ENCODE data around the gene UPF1.

Gene UPF1

DNA sequence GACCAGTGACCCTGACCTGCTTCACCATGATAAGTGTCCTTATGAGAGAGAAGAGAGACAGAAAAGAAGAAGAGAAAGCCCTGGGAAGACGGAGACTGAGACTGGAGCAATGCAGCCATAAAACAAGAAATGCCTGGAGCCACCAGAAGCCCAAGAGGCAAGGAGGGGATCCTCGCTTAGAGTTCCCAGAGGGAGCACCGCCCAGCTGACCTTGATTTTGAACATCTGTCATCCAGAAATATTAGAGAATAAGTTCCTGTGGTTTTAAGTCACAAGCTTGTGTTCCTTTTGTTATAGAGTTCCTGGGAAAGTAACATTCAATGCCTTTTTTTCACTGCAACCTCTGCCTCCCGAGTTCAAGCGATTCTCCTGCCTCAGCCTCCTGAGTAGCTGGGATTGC is 44.0 kb downstream of the UPF1 start:
- no peak for DNase-seq (ENCODE audit: low read depth)

DNA sequence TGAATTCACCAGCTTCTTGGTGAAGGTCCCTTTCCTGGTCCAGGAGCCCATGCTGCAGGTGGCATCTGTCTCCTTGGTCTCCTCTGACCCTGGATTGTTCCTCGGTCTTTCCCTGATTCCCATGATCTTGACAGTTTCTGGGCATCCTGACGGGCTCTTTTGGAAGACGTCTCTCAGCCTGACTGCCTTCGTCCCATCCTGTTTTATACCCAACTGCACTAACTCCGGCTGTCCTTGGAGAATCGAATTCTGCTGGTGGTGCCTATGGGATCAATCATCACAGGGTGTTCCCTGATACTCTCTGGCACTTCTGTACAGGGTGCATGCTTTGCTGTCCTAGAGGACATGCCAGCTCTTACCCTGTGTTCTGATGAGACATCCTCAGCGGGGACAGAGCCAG is 45.1 kb downstream of the UPF1 start:
- DNase-seq (ENCODE audit: low read depth) = no peak

DNA sequence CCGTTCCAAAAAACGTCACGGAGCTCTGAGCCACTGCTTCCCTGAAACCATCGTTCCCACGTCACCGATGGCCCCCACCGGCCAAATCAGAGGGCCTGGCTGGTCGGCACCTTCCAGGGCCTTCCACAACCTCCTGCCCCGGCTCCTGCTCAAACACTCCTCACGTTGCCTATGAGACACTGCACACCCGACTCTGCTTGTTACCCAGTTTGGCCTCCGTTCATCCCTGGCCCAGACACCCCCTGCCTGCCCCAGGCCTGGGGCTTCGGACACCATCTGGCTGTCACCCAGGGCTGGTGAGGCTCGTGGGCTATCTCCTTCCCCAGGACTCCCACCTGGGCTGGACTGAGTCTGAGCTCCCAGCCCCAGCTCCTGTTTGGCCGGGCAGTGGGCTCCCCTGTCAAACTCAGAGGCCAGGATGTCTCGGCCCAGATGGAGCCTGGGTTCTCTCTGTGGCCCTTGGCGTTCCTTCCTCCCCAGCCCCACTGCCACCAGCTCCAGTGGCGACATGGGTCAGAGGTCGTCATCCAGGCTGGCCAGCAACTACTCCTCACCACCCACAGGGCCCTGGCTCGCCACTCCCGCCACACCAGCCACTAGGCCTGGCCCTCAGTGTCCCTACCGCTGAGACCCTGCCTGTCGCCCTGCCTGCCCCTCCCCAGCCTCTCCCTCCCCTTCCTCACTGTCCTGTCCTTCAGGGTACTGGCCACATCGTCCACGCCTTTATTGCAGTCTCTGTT is 46.5 kb downstream of the UPF1 start:
- no peak for DNase-seq (ENCODE audit: low read depth)

DNA sequence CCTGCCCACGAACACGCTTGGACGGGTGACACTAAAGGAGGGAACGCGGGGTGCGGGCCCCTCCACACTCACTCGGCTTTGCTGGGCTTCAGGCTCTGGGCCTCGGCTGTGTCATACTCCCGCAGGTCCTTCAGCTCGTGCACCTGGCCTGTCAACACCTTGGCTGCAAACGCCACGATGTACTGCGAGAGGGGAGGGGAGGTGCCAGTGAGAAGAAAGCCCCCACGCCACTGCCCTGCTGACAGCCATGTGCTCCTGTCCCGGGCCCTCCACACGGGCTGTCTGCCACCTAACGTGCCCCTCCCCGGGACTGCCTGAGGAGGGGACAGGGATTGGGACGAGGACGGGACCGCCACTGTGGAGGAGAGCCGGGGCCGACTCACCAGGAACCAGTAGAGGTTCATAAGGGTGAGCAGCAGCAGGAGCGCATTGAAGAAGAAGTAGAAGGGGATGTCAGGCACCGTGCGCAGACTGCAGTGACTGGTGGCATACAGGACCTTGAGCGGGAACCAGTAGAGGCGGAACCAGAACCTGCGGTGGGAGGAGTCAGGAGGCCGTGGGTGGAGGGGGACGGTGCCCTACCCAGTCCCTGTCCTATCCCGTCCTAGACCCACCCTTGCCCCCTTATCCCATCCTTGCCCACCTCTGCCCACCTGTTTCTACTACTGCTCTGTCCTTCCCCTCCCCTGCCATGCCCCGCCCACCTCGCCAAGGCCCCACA is 47.3 kb downstream of the UPF1 start:
- no peak for DNase-seq (ENCODE audit: low read depth)

DNA sequence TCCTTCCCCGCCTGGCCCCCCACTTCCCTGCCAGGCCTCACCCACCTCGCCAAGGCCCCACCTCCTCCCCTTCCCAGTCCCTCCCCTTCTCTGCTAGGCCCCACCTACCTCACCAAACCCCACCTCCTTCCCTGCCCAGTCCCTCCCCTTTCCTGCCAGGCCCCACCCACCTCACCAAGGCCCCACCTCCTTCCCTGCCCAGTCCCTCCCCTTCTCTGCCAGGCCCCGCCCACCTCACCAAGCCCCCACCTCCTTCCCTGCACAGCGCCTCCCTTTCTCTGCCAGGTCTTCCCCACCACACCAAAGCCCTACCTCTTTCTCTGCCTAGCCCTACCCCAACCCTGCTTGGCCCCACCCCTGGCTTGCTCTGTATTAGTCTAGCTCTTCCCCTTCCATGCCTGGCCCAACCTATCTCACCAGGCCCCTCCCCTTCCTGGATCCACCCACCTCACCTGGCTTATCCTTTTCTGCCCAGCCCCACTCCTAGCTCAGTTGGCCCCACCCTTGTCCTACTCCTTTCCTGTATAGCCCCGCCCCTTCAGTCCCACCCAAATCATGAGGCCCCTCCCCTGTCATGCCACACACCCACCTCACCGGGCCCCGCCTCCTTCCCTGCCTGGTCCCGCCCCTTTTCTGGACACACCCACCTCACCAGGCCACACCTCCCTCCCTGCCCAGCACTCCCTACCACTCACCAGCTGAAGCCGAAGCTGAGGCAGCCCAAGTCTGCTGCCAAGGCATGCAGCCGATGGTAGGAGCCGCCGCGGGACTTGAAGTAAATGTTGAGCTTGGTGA is 48.0 kb downstream of the UPF1 start:
- DNase-seq (ENCODE audit: low read depth) = no peak

DNA sequence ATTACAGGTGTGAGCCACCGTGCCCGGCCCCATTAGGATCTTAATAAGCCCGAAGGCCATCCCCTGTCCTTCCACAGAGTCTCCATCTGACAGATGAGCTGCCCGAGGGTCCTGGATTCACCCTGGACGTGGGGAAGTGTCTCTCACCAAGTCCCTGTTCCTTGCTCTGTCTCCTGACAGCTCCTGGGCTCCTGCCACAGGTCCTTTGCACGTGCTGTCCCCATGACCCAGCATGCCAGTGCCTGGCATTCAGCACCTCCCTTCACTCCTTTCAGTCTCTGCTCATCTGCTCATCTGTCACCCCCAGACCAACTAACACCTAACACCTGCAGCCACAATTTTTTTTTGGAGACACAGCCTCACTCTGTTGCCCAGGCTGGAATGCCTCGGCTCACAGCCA is 49.7 kb downstream of the UPF1 start:
- DNase-seq (ENCODE audit: low read depth) = no peak

DNA sequence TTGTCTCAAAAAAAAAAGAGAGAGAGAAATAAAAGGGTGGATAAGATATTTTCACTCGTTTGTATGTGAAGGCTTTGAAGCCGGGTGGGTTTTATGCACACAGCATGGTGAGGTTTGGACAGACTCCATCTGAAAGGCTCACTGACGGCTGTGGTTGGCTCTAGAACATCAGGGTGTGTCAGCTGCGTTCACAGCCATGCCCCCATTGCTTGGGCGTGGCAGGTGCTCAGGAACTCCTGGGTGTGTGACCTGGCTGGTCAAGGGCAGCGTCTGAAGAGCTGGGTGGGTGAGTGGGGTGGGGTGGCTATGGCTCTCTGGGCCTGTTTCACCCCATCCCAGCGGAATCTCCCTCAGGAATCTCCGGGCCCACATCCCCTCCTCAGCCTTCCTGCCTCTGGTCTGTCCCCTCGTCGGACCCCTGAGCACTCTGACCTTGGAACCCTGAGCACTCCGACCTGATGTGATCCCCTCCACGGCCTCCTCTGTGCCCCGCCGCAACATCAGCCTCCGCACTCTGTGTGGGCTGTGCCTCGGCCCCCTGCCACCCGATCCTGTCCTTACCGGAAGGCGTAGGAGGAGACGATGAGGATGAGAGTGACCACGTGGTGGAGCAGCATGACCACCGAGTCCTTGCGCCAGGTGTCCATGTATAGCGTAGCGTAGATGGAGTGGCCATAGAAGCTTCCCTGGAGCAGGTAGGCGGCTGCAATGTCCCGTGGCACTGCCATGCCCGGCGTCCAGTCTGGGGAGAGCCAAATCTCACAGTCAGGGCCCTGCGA is 52.0 kb downstream of the UPF1 start:
- DNase-seq (ENCODE audit: low read depth) = no peak

DNA sequence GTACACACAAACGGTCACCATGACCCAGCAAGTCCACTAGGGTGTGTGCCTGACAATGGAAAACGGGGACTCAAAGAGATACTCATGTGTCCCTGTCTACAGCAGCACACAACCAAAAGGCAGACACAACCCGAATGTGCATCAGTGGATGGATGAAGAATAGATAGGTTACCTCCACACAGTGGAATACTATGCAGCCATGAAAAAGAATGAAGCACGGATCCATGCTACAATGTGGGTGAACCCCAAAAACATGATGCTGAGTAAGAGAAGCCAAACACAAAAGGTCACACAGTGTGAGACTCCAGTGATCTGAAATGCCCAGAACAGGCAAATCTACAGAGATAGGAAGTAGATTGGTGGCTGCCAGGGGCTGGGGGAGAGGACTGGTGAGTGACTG is 55.2 kb downstream of the UPF1 start:
- DNase-seq (ENCODE audit: low read depth) = no peak

DNA sequence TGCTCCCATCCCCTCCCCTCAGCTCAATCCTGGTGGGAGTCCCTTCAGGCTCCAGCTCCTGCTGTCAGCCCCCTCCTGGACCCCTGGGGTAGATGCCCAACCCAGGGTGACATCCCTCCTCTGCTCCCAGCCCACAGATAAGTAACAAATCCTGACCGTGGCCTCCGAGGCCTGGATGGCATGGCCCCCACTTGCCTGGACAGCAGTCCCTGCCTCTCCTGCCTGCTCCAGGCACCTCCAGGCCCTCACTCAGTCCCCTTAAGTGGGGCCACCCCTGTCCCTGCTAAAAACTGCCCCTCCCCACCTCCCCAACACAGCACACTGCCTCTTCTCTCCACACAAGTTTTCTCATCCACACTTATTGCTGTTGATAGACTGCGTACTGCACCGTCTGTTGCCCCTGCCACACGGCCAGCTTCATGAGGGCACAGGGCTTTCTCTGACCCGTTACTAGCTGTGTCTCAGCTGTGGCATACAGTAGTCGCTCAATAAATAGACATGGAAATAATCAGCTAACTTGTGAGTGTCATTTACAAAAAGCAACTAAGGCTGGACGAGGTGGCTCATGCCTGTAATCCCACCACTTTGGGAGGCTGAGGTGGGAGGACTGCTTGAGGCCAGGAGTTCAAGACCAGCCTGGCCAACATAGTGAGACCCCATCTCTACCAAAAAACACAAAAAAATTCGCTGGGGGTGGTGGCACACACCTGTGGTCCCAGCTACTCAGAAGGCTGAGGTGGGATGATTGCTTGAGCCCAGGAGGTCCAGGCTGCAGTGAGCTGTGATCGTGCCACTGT is 58.4 kb downstream of the UPF1 start:
- DNase-seq (ENCODE audit: low read depth) = no peak

DNA sequence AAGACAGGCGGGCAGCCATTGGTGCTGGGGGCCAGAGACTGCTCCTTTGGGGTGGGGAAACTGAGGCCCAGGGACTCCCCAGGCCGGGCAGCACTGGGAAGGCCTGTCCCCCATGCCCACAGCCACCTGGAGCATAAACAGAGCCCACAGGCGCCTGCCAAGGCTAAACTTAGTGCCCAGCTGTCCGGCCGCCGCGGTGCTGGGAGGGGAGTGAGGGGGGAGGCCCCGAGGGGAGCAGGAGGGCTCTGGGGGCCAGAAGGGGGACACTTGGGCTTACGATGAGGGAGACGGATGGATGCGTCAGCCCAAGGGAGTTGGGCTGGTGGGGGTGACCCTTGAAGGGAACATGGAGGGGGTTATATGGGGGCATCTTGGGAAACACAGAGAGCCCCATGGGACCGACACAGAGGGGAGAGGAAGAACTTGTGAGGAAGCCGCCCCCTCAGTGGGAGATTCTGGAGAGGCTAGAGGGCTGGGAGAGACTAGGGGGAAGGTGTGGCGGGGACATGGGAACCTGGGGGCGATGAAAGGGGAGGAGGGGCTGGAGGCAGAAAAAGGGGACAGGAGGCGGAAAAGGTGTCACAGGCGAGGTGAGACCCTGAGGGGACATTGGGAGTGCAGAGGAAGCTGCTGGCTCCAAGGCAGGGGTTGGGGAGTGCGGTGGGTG is 62.0 kb downstream of the UPF1 start:
- no peak for DNase-seq (ENCODE audit: low read depth)

DNA sequence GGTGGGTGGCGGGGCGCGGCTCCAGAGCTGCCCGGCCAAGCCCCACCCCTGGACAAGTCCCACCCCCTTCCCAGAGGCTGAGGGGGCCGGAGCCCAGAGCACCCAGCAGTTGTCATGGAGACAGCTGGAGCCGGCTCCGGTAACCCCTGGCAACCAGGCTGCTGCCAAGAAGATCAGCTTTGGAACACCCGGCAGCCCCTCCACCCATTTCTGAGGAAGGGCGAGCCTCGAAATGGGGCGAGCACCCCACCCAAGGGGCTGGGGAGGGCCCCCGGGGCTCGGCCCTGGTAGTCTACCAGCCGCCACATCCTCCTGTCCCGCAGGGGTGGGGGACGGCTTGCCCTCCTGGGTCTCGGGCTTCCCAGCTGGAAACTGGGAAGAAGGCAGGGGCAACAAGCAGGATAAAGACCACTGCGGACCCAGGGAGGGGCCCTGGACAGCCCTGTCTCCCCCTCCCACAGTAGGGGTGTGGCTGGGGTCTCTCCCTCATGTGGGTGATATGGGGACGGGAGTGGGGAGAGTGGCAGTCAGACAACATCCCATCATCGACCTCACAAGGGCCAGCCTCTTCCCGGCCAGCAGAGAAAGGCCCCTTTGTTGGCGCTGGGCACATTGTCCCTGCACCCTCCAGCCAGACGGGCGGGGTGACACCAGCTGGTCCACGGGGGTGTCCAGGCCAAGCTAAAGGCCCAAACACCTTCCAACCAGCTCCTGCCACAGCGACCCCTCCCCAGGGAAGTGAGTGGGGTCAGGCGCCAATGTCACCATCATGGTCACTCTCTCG is 62.7 kb downstream of the UPF1 start:
- no peak for DNase-seq (ENCODE audit: low read depth)

DNA sequence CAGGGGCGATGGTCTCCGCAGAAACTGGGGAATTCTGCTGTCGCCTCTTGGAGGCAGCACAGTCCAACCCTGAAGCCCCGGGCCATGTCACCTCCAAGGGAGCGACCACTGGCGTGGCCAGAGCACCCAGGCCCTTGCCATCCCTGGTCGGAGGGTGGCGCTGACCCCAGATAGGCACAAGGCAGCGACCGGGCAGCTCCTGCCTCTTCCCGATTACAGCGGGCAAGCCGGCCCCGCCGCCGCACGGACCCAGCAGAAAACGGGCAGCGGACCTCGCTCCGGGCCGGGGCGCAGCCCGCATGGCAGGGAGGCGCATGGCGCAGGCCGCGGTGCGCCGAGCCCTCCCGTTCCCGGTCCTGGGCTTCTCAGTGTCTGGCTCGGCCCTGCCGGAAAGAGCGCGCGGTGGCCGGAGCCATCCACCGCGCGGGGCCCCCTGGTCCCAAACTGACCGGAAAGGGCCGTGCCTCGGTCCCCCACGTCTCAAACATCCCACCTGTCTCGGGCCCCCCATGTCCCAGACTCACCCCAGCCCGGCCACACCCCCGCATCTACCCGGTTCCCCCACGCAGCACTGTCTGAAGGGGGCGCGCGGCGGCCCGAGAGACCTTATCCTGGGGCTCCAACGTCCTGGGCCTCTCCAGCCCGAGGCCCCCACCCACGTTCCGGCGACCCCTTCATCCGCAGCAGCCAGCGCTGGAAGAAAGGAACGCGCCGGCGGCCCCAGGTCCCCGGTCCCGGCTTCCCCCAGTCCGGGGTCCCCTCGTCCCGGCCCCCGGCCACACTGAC is 63.5 kb downstream of the UPF1 start:
- no peak for DNase-seq (ENCODE audit: low read depth)

DNA sequence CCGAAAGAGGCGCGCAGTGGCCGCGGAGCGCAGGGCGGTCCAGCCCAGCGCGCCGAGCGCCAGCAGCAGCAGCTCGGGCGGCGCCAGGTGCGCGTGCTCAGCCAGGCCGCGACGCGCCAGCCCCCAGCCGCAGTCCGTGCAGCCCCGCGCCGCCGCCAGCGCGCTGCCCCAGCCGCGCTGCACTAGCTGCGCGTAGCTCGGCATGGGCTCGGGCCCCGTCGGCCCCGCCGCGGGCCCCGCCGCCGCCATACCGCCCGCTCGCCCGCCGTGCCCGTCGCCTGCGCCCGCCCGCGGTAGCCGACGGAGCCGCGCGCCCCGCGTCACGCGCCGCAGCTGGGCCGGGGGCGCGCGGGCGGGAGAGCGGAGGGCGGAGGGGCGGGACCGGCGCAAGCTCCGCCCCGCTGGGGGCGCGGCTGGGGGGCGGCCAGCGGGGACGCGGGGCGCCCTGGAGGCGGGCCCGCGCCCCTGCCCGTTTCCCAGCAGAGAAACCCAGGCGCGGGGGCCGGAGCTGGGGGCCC is 64.1 kb downstream of the UPF1 start, which contains the start of gene CERS1:
TSS of gene CERS1 (minus strand) at position 335 of the 518 bp plus-strand sequence. CDS start at position 249, 86 bp downstream.
- no peak for DNase-seq (ENCODE audit: low read depth)

DNA sequence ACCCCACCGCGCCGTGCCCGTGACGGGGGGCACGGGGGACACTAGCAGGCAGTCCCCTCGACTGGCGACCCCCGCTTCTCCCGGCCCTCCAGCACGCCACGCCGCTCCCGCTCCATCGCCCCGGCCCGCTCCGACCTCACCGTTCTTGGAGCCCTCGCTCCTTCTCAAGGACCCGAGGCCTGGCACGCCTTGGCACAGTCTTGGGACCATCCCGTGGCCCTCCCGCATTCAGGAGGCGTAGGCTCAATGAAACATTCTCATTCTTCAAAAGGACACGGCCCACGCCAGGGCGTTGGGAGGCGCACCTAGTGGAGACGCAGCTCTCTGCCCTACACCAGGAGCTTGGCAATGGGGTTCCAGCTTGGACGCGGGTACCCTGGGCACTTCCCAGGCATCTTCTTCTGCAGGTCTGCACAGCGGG is 64.7 kb downstream of the UPF1 start:
- DNase-seq (ENCODE audit: low read depth) = no peak

DNA sequence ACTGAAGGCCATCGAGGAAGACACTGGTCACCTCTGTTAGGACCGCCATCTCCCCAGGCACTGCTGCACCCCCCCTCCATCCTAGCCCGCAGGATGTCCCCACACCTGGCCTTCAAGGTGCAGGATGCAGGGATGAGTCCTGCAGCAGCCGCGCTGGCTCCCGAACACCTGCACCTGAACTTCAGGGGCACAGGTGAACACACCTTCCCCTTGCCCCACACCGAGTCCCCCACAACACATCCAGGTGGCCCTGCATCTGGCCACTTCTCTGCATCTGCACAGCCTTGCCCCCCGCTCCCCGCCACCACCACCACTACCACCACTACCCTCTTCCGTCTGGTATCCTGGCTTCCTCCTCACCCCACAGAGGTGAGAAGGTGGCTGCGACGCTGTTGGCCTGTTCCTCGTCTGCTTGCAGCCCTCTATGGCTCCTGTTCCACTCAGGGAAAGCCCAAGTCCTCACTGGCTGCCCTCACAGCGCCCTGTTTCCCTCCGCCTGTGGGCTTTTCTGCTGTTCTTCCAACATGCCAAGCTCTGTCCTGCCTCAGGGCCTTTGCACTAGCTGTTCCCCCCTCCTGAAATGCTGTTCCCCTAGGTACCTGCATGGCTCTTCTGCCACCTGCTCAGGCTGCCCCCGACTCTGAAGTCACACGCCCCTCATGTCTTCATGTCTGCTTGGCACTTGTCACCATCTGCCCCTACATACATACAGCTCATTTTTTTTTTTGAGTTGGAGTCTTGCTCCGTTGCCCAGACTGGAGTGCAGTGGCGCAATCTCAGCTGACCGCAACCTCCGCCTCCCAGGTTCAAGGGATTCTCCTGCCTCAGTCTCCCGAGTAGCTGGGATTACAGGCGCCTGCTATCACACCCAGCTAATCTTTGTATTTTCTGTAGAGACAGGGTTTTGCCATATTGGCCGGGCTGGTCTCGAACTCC is 65.6 kb downstream of the UPF1 start:
- no peak for DNase-seq (ENCODE audit: low read depth)

DNA sequence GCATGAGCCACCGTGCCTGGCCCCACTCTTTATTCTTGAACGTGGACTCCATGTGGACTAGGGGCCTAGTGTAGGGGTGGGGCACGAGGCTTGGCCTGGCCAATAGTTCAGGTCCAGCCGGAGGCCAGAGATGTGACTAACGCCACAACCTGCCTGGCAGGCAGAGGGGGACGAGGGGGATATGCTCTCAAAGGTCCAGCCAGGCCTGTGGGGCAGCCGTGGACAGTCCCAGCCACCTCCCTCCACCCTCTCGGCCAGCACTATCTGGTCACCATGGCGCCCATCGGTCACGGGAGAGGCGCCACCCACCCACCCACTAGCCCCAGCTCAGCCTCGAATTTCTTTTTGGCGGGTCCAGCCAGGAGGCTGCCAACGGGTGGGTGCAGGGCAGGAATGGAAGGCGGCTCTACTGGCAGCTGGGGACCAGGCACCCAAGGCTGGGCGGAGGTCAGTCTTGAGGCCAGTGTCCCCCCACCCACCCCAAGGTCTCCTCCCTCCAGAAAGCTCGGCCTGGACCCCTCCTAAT is 66.4 kb downstream of the UPF1 start:
- DNase-seq (ENCODE audit: low read depth) = no peak
